B cell (primary cell): ENCODE data around the gene MDFI. TPM values are rescaled to one million over a fixed set of nuclear protein-coding genes. Genes with fewer than 3 reads are reported as not detected.

Experiments
- ATAC-seq: fragments of 200-7000 bp; cut with Tn5 transposase; one replicate; pipeline ENCODE4 v1.10.0; 2021; ENCODE audit warnings: low read depth, mild to moderate bottlenecking, moderate number of reproducible peaks, moderate library complexity
- CTCF ChIA-PET: fragments of 350-600 bp; sonication (Branson Sonifier 250); formaldehyde crosslinking; loops from one replicate; lab custom pipeline; 2021; ENCODE audit warnings: antibody characterized with exemption, inconsistent platforms; lab: Charles Lee
- POLR2A ChIA-PET: fragments of 350-600 bp; sonication (Branson Sonifier 250); formaldehyde crosslinking; loops from one replicate; lab custom pipeline; 2021; ENCODE audit warnings: antibody characterized with exemption; lab: Charles Lee
- DNase-seq: peaks from one replicate; pipeline ENCODE4 v3.0.0; 2013
- H2AFZ ChIP-seq: 2 replicates; pipeline ENCODE4 v1.6.1; 2012; ENCODE audit warnings: mild to moderate bottlenecking, low read depth, low read length; ENCODE audit not compliant: insufficient read depth, poor library complexity, severe bottlenecking
- H3K27ac ChIP-seq, 2 donors: 1 replicate in 1 of 2; 2 replicates in 1 of 2; pipeline ENCODE4 v1.5.1; 2012 to 2013; ENCODE audit warnings: low read length in 2 of 2, mild to moderate bottlenecking in 2 of 2, moderate library complexity in 1 of 2
- H3K27me3 ChIP-seq, 4 experiments: fragments of 200-600 bp in 1 of 4; sonication (generic) in 1 of 4; replicated peaks in 1 of 4; 1 replicate in 2 of 4; 2 replicates in 2 of 4; pipeline versions ENCODE4 v1.6.1 to v1.7.0; 2013 to 2016; ENCODE audit warnings: low read length in 3 of 4, mild to moderate bottlenecking in 2 of 4, mixed read lengths in 1 of 4, moderate library complexity in 1 of 4; ENCODE audit not compliant: insufficient read depth in 4 of 4, control insufficient read depth in 3 of 4; ENCODE audit errors: control extremely low read depth in 1 of 4
- H3K36me3 ChIP-seq, 2 experiments: replicated peaks in 1 of 2; 1 replicate in 1 of 2; 2 replicates in 1 of 2; pipeline versions ENCODE4 v1.6.1 to v1.7.1; 2013; ENCODE audit warnings: low read length in 1 of 2; ENCODE audit not compliant: insufficient read depth in 2 of 2, control insufficient read depth in 1 of 2; ENCODE audit errors: control extremely low read depth in 1 of 2, extremely low read depth in 1 of 2
- H3K4me1 ChIP-seq, 2 donors: fragments of 200-600 bp in 1 of 2; sonication (generic) in 1 of 2; 1 replicate in 1 of 2; 2 replicates in 1 of 2; pipeline versions ENCODE4 v1.5.1 to v1.6.1; 2013 to 2017; ENCODE audit warnings: low read length in 2 of 2; ENCODE audit not compliant: control insufficient read depth in 2 of 2, insufficient read depth in 2 of 2
- H3K4me2 ChIP-seq: replicated peaks from 2 replicates; pipeline ENCODE3; 2012; ENCODE audit warnings: mild to moderate bottlenecking, low read depth, low read length; ENCODE audit not compliant: poor library complexity, severe bottlenecking
- H3K4me3 ChIP-seq, 5 experiments: fragments of 200-600 bp in 1 of 5; sonication (generic) in 1 of 5; 1 replicate in 3 of 5; 2 replicates in 2 of 5; pipeline versions ENCODE4 v1.5.1 to v1.7.0; 2011 to 2016; ENCODE audit warnings: low read length in 4 of 5, mild to moderate bottlenecking in 4 of 5, low read depth in 2 of 5, control low read depth in 1 of 5, moderate library complexity in 1 of 5; ENCODE audit not compliant: insufficient read depth in 1 of 5; ENCODE audit errors: control extremely low read depth in 1 of 5, extremely low read depth in 1 of 5
- H3K79me2 ChIP-seq: fragments of 200-600 bp; sonication (generic); one replicate; pipeline ENCODE4 v1.6.0; 2016; ENCODE audit warnings: low read length; ENCODE audit not compliant: control insufficient read depth, insufficient read depth
- H3K9ac ChIP-seq: fragments of 200-600 bp; sonication (generic); 2 replicates; pipeline ENCODE4 v1.6.1; 2017; ENCODE audit warnings: mild to moderate bottlenecking, low read length, moderate library complexity
- H3K9me3 ChIP-seq, 3 donors: one replicate each; pipeline versions ENCODE4 v1.6.1 to v1.7.1; 2013; ENCODE audit warnings: low read length in 2 of 3; ENCODE audit not compliant: control insufficient read depth in 2 of 3, insufficient read depth in 1 of 3; ENCODE audit errors: control extremely low read depth in 1 of 3
- H4K20me1 ChIP-seq: 2 replicates; pipeline ENCODE4 v1.6.0; 2012; ENCODE audit warnings: mild to moderate bottlenecking, low read length; ENCODE audit not compliant: insufficient read depth, control insufficient read depth, poor library complexity, severe bottlenecking
- H3K27ac Mint-ChIP-seq: one replicate; pipeline ENCODE4 v1.8.0; 2021; ENCODE audit warnings: mixed read lengths
- H3K27me3 Mint-ChIP-seq: one replicate; pipeline ENCODE4 v1.8.0; 2021; ENCODE audit warnings: mixed read lengths
- H3K4me1 Mint-ChIP-seq: one replicate; pipeline ENCODE4 v1.8.0; 2021; ENCODE audit warnings: mixed read lengths
- H3K4me3 Mint-ChIP-seq: one replicate; pipeline ENCODE4 v1.8.0; 2021; ENCODE audit warnings: mixed read lengths
- H3K9me3 Mint-ChIP-seq: one replicate; pipeline ENCODE4 v1.8.0; 2022; ENCODE audit warnings: mixed read lengths; ENCODE audit not compliant: insufficient read depth
- CTCF ChIP-seq: fragments of 200-600 bp; IDR thresholded peaks from one replicate; pipeline ENCODE4 v1.8.0; 2022; ENCODE audit warnings: antibody characterized with exemption, mild to moderate bottlenecking
- EZH2 ChIP-seq: IDR thresholded peaks from 2 replicates; pipeline ENCODE4 v1.6.1; 2012; ENCODE audit warnings: borderline replicate concordance, low read depth, mild to moderate bottlenecking, moderate library complexity, low read length; ENCODE audit not compliant: insufficient read depth, poor library complexity, severe bottlenecking
- WGBS: methylation state at CpG from one replicate; pipeline ENCODE4 v1.1.5; 2013; ENCODE audit warnings: missing lambda C conversion rate; ENCODE audit not compliant: insufficient coverage; 5-methylcytosine and 5-hydroxymethylcytosine counted together
- intact Hi-C: fragments of 100-400 bp; cut with micrococcal nuclease; formaldehyde crosslinking; loops from one replicate; pipeline ENCODE4 v1.10.0; 2022
- polyA plus RNA-seq: library from polyadenylated mRNA; depleted of rRNA; stranded (reverse); fragments of >200 nt; gene quantifications from 2 replicates; pipeline ENCODE4 v1.2.3, GENCODE V29; 2012
- total RNA-seq, 2 donors: library from RNA; stranded (reverse); fragments of 120-200 nt in 1 of 2; gene quantifications; 1 replicate in 1 of 2; 2 replicates in 1 of 2; pipeline versions ENCODE4 v1.2.3 to v1.2.4, GENCODE V29; 2013 to 2022

The MDFI gene
- total and polyA plus RNA-seq, 2 donors (not counting 1 experiment from before 2014, with no cell fraction given), result not detected

- Mint-ChIP-seq H3K27ac (peak overlapping the region; percentile 88), H3K27me3 (no peaks in the 10 kb centered on the region), H3K9me3 (no peaks in the 10 kb centered on the region), H3K4me3 (no peak overlapping the region), H3K4me1 (peaks cover 45% of the 10 kb centered on the region)
- ATAC-seq (no peak), DNase-seq (no peak)
- Histone ChIP-seq H3K79me2 (peaks cover 75% of the 10 kb centered on the region), H3K4me2 (no peak overlapping the region), H3K27ac (peak overlapping the region in 1 of 2 donors; percentile 75), H4K20me1 (peaks cover 94% of the 10 kb centered on the region), H2AFZ (no peak overlapping the region), H3K4me1 (peaks cover 25 to 41% of the 10 kb centered on the region in 2 donors), H3K27me3 (no peaks in the 10 kb centered on the region), H3K9me3 (no peaks in the 10 kb centered on the region), H3K4me3 (no peak overlapping the region), H3K9ac (no peak overlapping the region), H3K36me3 (peaks cover 0 to 67% of the 10 kb centered on the region in 2 experiments)
- no peak for TF ChIP-seq EZH2
- no peak for TF ChIP-seq CTCF
- intact Hi-C loops, result no loop called here
- CTCF ChIA-PET, result interaction anchor here (0.8 to 6.3 kb wide), 4 partner anchors 8 to 90 kb away, joined by 3 to 51 read pairs (median 18); no protein-coding TSS in a partner anchor
- POLR2A ChIA-PET, result interaction anchor here (0.6 kb wide), 1 partner anchor 94 kb away, joined by 4 read pairs; no protein-coding TSS in a partner anchor
- whole genome bisulfite sequencing, result 96% methylated on average over 2 of the region's 2 CpGs
Observed at GRCh38 chr6:41692730-41693129, 54.5 kb downstream of the MDFI start.
